Parathyroid adenoma (tissue), 2 donors: ENCODE measurements around the gene SLC2A8.

Source experiments
- H2AFZ ChIP-seq: fragments of 300-600 bp; sonication (generic); one replicate; pipeline ENCODE4 v1.7.0; 2017; ENCODE audit warnings: antibody characterized with exemption, mild to moderate bottlenecking
- H3K27ac ChIP-seq: fragments of 300-600 bp; sonication (generic); one replicate; pipeline ENCODE4 v1.7.0; 2017
- H3K27me3 ChIP-seq: fragments of 300-600 bp; sonication (generic); one replicate; pipeline ENCODE4 v1.7.0; 2017; ENCODE audit warnings: low read length; ENCODE audit not compliant: control insufficient read depth, insufficient read depth
- H3K36me3 ChIP-seq: fragments of 300-600 bp; sonication (generic); one replicate; pipeline ENCODE4 v1.7.0; 2017; ENCODE audit warnings: low read length; ENCODE audit not compliant: control insufficient read depth, insufficient read depth
- H3K4me1 ChIP-seq: fragments of 300-600 bp; sonication (generic); one replicate; pipeline ENCODE4 v1.7.0; 2017; ENCODE audit warnings: control low read depth
- H3K4me2 ChIP-seq: fragments of 300-600 bp; sonication (generic); one replicate; pipeline ENCODE4 v1.7.0; 2017; ENCODE audit warnings: low read length
- H3K4me3 ChIP-seq: fragments of 300-600 bp; sonication (generic); one replicate; pipeline ENCODE4 v1.7.0; 2017; ENCODE audit warnings: low read depth, low read length
- H3K79me2 ChIP-seq: fragments of 300-600 bp; sonication (generic); one replicate; pipeline ENCODE4 v1.7.0; 2017; ENCODE audit warnings: control low read depth
- H3K9ac ChIP-seq: fragments of 300-600 bp; sonication (generic); one replicate; pipeline ENCODE4 v1.7.0; 2017; ENCODE audit warnings: mild to moderate bottlenecking
- H3K9me3 ChIP-seq: fragments of 300-600 bp; sonication (generic); one replicate; pipeline ENCODE4 v1.7.0; 2017; ENCODE audit warnings: low read length; ENCODE audit not compliant: control insufficient read depth
- TF ChIP-seq, protein P1 (sequence below): fragments of 300-600 bp; sonication (generic); IDR thresholded peaks from one replicate; pipeline ENCODE4 v1.7.0; 2017; ENCODE audit warnings: antibody characterized with exemption, mild to moderate bottlenecking
- donor health status: primary hyperparathyroidism.

SLC2A8 gene

DNA sequence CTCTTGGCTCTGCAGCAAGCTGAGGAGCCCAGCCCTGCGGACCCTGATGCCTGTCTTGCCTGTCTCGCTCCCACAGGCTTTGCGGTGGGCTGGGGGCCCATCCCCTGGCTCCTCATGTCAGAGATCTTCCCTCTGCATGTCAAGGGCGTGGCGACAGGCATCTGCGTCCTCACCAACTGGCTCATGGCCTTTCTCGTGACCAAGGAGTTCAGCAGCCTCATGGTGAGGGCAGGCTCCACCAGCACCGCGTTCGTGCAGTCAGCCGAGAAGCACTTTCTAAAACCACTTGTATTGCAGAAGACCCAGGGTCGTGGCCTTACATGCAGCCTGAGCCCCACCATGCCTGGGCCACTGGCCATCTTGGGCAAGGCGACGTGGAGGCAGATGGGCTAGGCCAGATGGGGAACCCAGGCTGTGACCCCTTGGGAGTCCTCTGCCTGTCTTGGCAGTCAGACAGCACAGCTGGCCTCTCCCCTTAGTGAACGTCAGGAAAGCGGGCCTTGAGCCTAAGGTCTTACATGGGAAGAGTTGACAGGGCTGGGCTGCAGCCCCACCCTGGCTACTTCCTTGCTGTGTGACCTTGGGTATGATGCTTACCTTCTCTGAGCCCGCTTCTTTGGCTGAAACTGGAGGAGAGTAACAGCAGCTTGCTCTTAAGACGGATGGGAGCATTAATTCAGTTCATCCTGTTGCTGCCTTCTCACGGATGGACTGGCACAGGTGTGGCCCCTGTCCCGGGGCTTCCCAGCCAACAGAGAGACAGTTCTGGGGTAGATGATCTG lies 8.6 kb downstream of the SLC2A8 start:
- H3K27ac ChIP-seq = no peak overlapping the region
- no peak overlapping the region for H2AFZ ChIP-seq
- TF ChIP-seq, protein P1, sequence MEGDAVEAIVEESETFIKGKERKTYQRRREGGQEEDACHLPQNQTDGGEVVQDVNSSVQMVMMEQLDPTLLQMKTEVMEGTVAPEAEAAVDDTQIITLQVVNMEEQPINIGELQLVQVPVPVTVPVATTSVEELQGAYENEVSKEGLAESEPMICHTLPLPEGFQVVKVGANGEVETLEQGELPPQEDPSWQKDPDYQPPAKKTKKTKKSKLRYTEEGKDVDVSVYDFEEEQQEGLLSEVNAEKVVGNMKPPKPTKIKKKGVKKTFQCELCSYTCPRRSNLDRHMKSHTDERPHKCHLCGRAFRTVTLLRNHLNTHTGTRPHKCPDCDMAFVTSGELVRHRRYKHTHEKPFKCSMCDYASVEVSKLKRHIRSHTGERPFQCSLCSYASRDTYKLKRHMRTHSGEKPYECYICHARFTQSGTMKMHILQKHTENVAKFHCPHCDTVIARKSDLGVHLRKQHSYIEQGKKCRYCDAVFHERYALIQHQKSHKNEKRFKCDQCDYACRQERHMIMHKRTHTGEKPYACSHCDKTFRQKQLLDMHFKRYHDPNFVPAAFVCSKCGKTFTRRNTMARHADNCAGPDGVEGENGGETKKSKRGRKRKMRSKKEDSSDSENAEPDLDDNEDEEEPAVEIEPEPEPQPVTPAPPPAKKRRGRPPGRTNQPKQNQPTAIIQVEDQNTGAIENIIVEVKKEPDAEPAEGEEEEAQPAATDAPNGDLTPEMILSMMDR = no peak
- no peaks in the 10 kb centered on the region for H3K36me3 ChIP-seq
- H3K9ac ChIP-seq = no peak overlapping the region
- no peaks in the 10 kb centered on the region for H3K79me2 ChIP-seq
- H3K4me1 ChIP-seq = no peaks in the 10 kb centered on the region
- H3K4me3 ChIP-seq = no peak overlapping the region
- H3K9me3 ChIP-seq = no peaks in the 10 kb centered on the region
- H3K27me3 ChIP-seq = no peaks in the 10 kb centered on the region
- H3K4me2 ChIP-seq = no peak overlapping the region

DNA sequence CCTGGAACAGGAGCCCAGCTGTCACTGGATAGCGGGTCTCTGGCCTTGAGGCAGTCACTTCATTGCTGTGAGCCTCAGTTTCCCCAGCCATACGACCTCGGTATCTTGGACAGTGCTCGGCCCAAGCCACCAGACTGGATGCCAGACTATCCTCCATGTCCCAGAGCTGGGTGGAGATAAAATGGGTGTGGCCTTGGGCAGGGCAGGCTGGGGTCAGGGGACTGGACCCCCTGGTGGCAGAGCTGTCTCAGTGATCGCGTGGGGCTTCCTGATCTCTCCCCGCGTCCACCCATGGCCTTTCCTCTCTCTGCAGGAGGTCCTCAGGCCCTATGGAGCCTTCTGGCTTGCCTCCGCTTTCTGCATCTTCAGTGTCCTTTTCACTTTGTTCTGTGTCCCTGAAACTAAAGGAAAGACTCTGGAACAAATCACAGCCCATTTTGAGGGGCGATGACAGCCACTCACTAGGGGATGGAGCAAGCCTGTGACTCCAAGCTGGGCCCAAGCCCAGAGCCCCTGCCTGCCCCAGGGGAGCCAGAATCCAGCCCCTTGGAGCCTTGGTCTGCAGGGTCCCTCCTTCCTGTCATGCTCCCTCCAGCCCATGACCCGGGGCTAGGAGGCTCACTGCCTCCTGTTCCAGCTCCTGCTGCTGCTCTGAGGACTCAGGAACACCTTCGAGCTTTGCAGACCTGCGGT lies 10.0 kb downstream of the SLC2A8 start:
- H3K9ac ChIP-seq = no peak overlapping the region
- TF ChIP-seq, protein P1 = no peak
- no peak overlapping the region for H3K4me2 ChIP-seq
- no peak overlapping the region for H2AFZ ChIP-seq
- H3K36me3 ChIP-seq = no peaks in the 10 kb centered on the region
- H3K9me3 ChIP-seq = no peaks in the 10 kb centered on the region
- no peaks in the 10 kb centered on the region for H3K79me2 ChIP-seq
- H3K4me1 ChIP-seq = no peaks in the 10 kb centered on the region
- no peaks in the 10 kb centered on the region for H3K27me3 ChIP-seq
- no peak overlapping the region for H3K27ac ChIP-seq
- H3K4me3 ChIP-seq = no peak overlapping the region

DNA sequence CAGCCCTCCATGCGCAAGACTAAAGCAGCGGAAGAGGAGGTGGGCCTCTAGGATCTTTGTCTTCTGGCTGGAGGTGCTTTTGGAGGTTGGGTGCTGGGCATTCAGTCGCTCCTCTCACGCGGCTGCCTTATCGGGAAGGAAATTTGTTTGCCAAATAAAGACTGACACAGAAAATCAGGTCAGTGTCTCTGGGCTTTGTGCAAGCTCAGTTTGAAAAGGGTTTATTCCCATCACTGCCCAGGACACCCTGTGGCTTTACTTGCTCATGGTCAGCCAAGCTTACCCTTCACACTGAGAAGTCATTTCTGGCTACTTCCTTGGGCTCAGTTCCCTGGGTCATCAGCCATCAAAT lies 10.5 kb downstream of the SLC2A8 start:
- Histone ChIP-seq H2AFZ (no peak overlapping the region), H3K9ac (no peak overlapping the region), H3K27me3 (no peaks in the 10 kb centered on the region), H3K4me1 (no peaks in the 10 kb centered on the region), H3K27ac (no peak overlapping the region), H3K9me3 (no peaks in the 10 kb centered on the region), H3K4me2 (no peak overlapping the region), H3K36me3 (no peaks in the 10 kb centered on the region), H3K4me3 (no peak overlapping the region), H3K79me2 (no peaks in the 10 kb centered on the region)
- TF ChIP-seq, protein P1 = no peak

DNA sequence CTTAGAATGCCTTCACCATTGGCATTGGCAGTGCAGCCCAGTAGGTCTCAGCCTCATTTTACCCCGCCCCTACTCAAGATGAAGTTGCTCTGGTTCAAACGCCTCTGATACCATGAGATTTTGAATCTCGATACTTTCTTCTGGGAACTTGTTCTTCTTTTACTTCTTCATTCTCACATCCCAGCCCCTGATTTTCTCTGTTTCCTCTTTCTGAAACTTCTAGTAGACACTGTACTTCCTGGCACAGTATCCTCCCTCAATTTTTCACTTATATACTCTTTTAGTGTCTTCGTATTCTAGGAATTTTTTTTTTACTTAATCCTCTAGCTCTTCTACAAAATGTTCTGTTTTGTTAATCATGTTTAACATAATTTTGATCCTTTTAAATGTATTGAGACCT lies 14.2 kb downstream of the SLC2A8 start:
- no peaks in the 10 kb centered on the region for H3K36me3 ChIP-seq
- no peak overlapping the region for H3K27ac ChIP-seq
- no peaks in the 10 kb centered on the region for H3K79me2 ChIP-seq
- H3K9ac ChIP-seq = no peak overlapping the region
- TF ChIP-seq, protein P1 = no peak
- no peaks in the 10 kb centered on the region for H3K4me1 ChIP-seq
- H3K4me3 ChIP-seq = no peak overlapping the region
- H3K4me2 ChIP-seq = no peak overlapping the region
- H2AFZ ChIP-seq = no peak overlapping the region
- no peaks in the 10 kb centered on the region for H3K9me3 ChIP-seq
- no peaks in the 10 kb centered on the region for H3K27me3 ChIP-seq
